Non-pigmented ciliary epithelial cell (primary cell): Measurements from ENCODE around the gene PIM2.
A peak's percentile ranks its signal among the peaks of the same experiment; 100 is the strongest.
"Not testable (repeated sequence)": the region's sequence is repeated elsewhere in the genome, so short reads cannot be mapped to it uniquely, and the experiment has no call there.

Source experiments
- DNase-seq: peaks from one replicate; pipeline ENCODE4 v3.0.0-alpha.2; 2010; ENCODE audit warnings: low read depth

PIM2 gene

DNA sequence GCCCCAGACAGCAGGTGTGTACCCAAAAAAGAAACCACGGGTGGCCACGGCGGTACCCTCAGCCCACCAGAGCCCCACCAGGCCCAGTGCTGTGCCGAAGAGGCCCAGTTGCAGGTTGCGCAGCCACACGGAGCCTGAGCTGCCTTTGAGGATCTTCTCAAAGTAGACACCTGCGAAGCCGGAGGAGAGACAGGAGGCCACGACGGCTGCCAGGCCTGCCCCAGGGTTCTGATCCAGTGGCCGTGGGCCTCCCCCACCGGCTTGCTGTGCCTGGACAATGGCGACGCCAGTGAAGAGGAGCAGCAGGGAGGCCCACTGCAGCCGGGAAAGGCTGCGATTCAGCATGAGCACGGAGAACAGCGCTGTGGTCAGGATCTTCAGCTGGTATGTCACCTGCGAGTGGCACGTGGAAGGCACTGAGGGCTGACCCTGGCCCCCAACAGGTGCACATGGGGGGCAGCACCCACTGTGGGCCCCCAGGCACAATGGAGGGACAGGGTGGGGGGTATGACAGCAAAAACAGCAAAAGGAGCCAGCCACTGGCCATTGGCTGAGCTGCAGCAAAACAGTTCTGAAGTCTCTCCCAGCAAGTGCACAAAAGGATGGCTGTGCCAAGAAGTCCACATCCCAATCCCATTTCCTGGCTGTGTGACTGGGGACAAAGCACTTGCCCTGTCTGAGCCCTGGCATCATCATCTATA, 13.6 kb downstream of the PIM2 start:
- DNase-seq: no peak

DNA sequence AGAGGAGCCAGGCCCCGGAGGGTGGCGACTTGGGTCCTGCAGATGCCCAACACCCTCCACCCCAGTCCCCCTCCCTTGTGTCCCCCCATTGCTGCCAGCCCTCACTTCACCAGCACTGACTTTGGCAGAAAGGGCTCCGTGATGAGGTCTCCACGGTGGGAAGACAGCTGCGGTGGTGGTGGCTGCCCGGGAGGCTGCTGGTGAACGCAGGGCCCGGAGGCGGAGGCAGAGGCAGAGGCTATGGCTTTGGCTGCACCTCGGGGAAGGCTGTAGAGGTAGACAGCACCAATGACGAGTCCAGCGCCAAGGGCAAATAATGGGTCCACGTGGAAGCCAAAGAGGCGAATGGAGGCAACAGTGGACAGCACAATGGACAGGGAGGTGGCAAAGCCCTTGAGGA, 14.2 kb downstream of the PIM2 start:
- DNase-seq: no peak

DNA sequence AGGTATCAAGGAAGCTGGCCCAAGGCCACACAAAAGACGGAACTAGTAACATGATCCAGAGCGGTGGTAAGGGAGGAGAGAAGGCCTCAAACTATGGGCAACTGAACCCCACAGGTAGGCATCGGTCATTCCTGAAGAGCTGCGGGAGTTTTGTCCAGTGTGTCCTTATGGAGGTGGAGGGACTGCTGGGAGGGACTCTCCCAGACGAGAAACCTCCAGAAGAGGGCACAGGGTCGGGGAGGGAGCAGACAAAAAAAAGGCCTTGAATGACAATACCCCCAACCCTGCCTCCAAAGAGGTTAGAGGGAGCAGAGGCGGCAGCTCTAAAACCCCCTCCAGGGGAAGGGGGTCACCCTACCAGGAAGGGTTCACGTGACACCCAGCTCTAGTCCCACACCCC, 14.6 kb downstream of the PIM2 start:
- DNase-seq: no peak

DNA sequence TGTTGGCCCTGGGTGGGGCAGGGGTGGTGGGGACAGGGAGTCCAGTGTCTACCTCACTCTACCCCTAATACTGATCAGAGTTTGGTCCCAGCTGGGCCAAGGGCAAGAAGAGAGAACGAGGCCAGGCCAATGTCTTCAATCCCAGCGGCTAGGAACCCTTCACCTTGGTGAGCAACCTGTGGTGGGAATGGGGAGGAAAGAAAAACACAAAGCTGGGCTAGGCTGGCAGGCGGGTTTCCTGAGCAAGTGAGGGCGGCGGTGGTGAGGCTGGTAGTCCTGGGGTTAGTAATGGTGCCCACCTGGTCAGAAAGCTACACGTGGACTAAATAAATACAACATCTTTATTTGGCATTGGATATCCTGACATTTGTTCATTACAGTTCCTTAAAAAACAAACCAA, 15.5 kb downstream of the PIM2 start:
- no peak for DNase-seq

DNA sequence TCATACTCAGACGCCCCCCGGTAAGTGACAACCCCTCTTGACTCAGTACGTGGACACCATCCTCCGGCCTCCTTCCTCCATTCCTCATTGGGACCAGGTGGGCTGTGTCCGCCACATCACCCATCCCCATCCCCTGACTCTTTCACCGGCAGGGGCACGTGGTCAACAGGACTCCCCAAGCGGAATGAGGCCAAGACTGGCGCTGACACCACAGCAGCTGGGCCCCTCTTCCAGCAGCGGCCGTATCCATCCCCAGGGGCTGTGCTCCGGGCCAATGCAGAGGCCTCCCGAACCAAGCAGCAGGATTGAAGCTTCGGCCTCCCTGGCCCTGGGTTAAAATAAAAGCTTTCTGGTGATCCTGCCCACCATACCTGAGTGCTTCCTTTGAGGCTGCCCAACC, 16.0 kb downstream of the PIM2 start:
- DNase-seq: no peak

DNA sequence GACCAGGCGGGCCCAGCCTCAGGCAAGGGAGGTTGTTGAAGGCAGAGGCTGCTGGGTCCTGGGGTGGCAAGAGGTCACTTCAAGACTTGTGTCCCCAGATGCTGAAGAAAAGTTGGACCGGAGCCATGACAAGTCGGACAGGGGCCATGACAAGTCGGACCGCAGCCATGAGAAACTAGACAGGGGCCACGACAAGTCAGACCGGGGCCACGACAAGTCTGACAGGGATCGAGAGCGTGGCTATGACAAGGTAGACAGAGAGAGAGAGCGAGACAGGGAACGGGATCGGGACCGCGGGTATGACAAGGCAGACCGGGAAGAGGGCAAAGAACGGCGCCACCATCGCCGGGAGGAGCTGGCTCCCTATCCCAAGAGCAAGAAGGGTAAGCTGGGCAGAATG, 16.7 kb downstream of the PIM2 start:
- DNase-seq: no peak

DNA sequence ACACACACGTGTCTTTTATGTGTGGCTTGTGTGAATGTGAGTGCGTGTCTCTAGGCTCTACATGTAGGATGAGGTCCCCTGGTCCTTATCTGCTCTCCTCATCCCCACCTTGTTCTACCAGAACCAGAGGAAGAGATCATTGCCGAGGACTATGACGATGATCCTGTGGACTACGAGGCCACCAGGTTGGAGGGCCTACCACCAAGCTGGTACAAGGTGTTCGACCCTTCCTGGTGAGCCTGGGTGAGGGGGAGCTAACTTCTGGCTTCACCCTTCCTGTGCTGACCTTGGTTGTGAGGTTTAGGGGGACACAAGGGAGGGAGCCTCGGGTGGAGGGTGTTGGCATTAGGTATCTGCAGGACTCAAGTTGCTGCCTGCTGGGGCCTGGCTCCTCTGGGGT, 17.8 kb downstream of the PIM2 start:
- no peak for DNase-seq

DNA sequence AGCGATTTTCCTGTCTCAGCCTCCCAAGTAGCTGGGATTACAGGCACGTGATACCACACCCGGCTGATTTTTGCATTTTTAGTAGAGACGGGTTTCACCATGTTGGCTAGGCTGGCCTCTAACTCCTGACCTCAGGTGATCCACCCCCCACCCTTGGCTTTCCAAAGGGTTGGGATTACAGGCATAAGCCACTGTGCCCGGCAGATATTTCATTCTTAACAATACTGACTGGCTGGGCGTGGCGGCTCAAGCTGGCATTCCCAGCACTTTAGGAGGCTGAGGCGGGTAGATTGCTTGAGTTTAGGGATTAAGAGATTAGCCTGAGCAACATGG, 19.8 kb downstream of the PIM2 start:
- no peak for DNase-seq

DNA sequence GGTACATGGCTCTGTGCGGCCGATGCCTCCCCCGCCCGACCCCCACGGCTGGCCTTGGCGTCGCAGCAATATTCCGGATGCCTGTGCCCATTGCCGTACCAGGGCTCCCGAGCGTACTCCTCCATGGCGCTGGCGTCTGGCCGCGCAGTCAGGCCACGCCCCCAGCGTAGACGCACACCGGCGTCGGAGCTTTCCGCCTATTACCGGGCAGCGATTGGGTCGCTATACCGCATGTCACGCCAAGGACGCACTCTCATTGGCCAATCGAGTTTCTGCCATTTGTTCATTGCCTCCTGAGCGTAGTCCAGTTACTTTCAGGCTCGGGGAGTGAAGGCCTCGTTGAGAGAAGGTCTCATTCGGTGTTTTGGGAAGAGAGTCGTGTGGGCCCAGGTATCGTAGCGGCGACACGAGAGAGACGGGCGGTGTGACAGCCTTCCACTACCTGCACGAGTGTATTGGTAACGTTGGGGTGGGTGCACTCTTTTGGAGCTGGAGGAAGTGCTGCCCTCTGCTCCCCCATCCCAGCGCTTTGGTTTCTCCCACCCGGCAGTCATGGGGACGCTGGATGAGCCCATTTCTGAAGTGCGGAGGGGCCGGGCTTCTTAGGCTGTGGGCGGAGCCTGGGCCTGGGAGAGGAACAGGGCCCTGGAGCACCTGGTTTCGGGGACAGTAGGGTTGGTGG, 21.1 kb downstream of the PIM2 start, which contains the start of the genes PQBP1 and TIMM17B:
TSS of gene PQBP1 (plus strand) at position 306 of the 682 bp plus-strand sequence. CDS start 580 bp downstream, outside the sequence.
TSS of gene TIMM17B (minus strand) at position 144 of the 682 bp plus-strand sequence. CDS start at position 125, 19 bp downstream.
- DNase-seq: peak; percentile 85

DNA sequence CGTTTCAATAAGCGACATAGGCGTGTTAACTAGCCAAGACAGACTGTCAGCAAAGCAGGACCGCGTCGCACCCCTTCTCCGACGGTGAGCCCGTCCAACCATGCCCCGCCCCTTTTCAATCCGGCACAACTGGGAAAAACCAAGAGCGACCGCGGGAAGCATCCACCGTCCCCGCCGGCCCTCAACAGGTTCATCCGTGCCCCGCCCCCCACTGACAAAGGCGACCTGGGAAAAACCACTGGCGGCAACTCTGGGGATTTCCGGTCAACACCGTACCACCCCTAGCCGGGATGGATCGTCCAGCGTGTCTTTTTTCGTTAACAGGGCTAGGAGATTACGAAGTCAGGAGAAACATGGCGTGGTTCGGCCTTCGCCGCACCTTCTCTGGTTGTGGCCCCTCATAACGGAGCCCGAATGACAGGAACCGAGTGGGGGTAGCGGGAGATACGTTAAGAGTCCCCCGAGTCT, 21.6 kb downstream of the PIM2 start:
- no peak for DNase-seq

DNA sequence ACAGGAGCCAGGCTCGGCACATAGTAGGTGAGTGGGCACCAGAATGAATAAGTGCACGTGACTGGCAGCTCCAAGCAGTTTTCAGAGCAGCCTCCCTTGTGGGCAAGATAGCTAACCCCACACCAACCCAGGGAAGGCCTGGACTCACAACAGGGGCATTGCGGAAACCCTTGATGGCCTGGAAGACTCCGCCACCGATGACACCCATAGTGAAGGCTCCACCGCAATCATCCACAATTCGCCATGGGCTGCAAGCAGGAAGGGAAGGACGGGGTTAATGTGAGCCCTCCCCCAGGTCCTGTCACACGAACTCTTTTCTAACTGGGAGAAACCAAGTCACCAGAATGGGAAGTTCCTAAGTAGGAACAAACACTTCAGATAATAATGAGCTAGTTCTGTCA, 22.2 kb downstream of the PIM2 start:
- no peak for DNase-seq

DNA sequence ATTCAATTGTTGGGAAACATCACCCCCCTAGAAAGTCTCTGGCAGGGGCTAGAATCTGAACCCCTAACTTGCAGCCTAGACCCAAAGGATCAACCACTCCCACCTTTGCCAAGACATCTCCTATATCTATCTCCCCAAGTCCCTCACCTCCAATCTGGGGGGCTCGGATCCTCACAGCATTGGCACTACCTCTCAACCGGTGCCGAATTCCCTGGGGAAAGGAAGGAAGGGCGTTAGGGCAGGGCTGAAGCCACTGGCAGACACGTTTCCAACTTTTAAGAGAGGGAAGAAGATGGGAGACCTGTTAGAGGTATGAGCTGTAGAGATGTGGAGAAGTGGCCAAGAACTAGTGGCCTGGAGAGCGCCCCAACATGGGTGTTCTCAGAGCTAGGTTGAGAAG, 23.9 kb downstream of the PIM2 start:
- DNase-seq: no peak

DNA sequence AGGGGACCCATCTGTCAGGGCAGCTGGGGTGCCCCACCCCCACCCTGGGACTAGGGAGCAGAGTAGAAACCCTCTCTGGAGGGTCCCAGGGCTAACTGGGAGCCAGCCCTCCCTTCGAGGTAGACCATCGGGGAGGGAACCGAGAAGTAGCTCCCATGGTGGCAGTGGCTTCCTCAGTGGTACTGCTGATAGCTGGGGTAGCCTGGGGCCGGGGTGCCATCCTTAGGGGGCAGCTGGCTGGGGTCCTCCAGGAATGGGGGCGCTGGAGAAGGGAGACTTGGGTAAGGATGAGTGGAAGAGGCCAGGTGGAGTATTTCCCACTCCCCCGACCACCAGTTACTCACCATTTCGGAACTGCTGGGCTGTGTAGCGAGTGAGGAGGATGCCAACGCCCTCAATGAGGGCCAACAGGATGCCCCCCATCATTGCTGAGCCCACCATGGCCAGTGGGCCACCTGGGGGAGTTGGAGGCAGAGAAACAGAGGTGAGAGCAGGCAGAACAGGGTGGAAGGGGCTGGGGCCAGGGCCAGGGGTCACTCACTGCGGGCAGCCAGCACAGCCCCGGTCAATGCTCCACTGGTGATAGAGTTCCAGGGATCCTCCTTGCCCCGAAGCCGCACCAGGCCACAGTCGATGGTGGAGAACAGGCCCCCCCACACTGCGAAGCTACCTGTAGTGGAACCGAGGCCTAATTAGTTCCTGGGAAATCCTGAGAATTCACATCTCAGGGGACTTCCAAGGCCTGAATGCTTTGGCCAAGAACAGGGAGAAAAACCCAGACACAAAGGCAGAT, 25.1 kb downstream of the PIM2 start:
- no peak for DNase-seq

DNA sequence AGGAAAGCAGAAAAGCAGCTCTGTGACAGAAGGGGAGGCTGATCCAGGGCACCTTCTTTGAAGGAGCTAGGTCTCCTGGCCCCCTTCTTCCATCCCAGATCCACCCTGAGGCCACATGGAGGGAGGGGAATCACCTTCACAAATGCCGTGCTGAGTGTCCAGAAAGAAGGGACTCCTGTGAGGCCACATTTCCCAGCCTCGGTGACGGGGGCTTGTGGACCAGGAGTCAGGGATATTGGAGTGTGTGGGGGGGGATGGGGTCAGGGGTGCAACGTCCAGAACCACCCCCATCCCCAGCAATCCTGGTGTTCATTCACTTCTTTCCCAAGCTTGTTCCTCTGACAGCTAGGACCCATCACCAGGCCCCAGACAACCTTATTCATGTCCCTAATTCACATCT, 25.9 kb downstream of the PIM2 start:
- DNase-seq: no peak

DNA sequence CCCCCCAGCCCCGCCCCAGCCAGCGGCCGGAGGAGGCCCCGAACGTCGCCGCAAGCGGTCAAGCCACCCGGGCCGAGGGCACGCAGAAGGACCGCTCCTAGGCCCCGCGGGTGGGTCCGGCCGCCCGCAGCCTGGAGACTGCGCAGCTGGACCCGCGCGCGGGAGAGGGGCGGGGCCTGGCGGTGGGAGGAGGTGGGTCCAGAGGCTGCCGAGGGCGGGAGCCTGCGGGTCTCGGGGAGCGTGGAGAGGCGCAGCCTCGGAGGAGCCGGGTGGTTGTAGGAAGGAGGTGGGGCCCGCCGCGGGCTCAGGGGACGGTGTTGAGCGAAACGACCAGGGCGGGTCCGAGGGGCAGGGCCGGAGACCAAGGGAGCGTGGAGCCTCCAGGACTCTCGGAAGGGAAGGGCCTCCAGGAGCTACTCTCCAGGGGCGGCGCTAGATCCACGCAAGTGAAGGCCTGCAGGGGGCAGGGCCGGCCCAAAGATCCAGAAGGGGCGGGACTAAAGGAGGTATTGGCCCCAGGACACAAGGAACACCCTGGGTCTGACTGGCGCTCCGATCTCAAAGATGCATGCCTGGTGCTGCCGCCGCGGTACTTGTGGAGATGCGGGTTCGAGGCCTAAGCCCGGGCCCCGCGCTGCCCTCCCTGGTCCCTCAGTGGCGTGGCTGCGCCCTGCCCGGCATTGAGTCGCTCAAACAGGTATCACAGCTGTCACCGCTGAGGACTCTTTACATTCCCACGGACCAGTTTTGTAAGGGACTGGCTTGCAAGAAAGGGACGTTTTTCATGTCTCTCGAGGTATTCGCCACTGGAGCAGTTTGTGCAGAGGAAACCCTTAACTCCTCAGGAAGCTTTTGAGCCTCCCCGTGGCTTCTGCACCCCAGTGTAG, 27.2 kb downstream of the PIM2 start:
- DNase-seq: no peak

DNA sequence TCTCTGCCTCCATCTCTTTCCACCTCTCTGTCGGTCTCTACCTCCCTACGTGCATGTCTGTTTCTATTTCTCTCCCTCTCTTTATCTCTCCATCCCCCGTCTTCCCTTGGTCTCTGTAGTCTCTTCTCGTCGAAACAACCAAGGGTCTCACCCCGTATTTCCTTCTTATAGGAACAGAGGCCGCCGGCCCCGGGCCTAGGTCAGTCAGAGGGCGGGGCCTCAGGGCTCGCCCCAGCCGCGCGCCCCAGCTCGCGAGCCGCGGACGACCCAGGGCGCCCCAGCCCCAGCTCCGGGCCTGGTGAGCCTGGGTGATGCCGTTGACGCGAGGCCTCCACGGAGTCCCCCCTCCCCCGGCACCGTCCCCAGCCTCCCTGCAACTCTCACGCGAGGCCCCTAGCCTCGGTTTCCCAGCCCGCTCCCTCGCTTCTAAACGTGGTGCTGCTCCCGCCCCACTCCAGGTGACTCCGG, 27.9 kb downstream of the PIM2 start:
- no peak for DNase-seq

DNA sequence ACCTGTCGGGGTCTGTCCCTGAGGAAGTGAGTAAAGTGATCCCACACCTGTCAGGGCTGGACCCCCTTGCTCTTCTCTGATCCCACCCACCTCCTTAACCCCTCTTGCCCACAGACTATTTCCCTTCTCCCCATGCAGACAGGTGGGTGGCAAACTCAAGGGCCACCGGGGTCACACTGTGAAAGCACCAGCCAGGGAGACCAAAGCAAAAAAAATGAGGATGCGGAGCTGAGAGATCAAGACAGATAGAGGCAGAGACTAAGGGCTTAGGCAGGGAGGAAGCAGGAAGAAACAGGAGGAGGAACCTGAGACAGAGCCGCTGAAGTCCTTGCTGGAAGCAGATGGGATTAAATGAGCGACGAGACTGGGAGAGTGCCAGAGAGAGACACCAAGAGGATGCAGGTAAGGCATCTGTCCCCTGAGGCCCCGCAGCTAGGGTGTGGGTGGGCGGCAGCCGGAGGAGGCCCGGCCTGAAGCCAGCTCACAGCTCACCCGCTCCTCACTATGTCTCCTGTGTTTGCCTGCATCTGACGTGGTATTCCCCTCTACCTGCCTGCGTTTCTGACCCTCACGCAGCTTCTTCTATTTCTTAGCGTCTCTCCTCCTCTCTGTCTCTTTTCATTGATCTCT, 28.4 kb downstream of the PIM2 start:
- no peak for DNase-seq

DNA sequence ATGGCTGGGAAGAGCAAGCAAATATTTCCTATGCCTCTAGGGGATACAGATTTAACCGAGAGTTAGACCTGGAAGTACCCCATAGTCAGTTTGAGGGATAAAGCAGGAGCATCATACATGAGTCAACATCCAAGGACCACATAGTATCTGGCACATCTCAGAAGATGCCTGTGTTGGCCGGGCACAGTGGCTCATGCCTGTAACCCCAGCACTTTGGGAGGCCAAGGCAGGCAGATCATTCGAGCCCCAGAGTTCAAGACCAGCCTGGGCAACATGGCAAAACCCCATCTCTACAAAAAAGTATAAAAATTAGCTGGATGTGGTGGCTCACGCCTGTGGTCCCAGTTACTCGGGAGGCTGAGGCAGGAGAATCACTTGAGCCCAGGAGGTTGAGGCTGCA, 32.2 kb downstream of the PIM2 start:
- not testable (repeated sequence) for DNase-seq

DNA sequence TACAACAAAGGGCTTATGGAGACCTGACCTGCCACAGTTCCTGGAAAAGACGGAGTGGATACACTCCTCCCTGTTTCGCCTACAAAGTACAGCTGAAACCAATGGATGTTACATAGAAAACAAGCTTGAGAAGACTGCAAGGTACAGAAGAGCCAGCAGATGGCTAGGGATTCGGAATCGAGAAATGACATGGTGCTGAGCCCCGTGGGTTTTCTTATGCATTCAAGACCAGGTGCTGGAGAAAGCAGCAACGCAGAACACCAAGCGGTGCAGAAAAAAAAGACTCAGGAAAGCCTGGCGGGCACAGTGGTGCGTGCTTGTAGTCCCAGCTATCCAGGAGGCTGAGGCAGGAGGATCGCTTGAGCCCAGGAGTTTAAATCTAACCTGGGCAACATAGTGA, 35.1 kb downstream of the PIM2 start:
- no peak for DNase-seq

DNA sequence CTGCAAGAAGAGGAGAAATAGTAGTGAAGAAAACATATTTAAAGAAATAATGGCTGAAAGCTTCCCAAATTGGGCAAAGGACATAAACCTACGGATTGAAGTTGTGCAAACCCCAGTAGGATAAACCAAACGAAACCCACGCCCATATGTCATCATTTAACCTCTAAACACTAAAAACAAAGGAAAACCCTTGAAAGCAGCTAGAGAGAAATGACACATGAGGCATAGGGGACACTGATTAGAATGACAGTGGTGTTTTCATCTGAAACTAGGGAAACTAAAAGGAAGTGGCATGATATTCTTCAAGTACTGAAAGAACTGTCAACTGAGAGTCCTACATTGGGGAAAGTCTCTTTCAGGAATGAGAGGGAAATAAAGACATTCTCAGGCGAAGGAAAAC, 41.9 kb downstream of the PIM2 start:
- not testable (repeated sequence) for DNase-seq

DNA sequence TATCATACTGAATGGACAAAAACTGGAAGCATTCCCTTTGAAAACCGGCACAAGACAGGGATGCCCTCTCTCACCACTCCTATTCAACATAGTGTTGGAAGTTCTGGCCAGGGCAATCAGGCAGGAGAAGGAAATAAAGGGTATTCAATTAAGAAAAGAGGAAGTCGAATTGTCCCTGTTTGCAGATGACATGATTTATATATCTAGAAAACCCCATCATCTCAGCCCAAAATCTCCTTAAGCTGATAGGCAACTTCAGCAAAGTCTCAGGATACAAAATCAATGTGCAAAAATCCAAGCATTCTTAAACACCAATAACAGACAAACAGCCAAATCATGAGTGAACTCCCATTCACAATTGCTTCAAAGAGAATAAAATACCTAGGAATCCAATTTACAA, 46.8 kb downstream of the PIM2 start:
- not testable (repeated sequence) for DNase-seq
